SK-N-MC (cell line): ENCODE results near the gene SCNN1G.

ENCODE experiments used
- DNase-seq: peaks from one replicate; pipeline ENCODE4 v3.0.0-alpha.2; 2011; ENCODE audit warnings: low read depth, low spot score
- H3K27ac ChIP-seq: fragments of 200-600 bp; sonication (generic); 2 replicates; pipeline ENCODE4 v1.5.1; 2016; ENCODE audit warnings: mixed run types
- H3K36me3 ChIP-seq: fragments of 200-600 bp; sonication (generic); 2 replicates; pipeline ENCODE4 v1.6.1; 2017; ENCODE audit warnings: antibody characterized with exemption, low read length, mixed read lengths; ENCODE audit not compliant: insufficient read depth
- H3K4me3 ChIP-seq: fragments of 200-600 bp; sonication (generic); 2 replicates; pipeline ENCODE4 v1.5.1; 2016
- H3K9ac ChIP-seq: fragments of 200-600 bp; sonication (generic); 2 replicates; pipeline ENCODE4 v1.8.0; 2017; ENCODE audit warnings: mixed run types, mixed read lengths; ENCODE audit not compliant: insufficient read length
- H3K9me3 ChIP-seq: fragments of 200-600 bp; sonication (generic); 2 replicates; pipeline ENCODE4 v1.6.1; 2017; ENCODE audit warnings: low read depth, mild to moderate bottlenecking, antibody characterized with exemption, low read length, moderate library complexity, mixed read lengths
- EZH2 ChIP-seq: fragments of 200-600 bp; sonication (generic); IDR thresholded peaks from one replicate; pipeline ENCODE4 v1.6.1; 2017; ENCODE audit warnings: antibody characterized with exemption
- FOXP2 ChIP-seq: optimal IDR thresholded peaks from 2 replicates; pipeline ENCODE3; 2011; ENCODE audit warnings: mild to moderate bottlenecking, moderate library complexity; ENCODE audit not compliant: insufficient read depth; ENCODE audit errors: extremely low read length, control extremely low read depth
- POLR2AphosphoS5 ChIP-seq: IDR thresholded peaks from 2 replicates; pipeline ENCODE4 v1.6.1; 2012; ENCODE audit warnings: mild to moderate bottlenecking, low read depth, low read length, borderline replicate concordance

SCNN1G gene

GRCh38 chr16:23182679-23183542 lies at the start of gene SCNN1G:
Gene SCNN1G (plus strand): TSS chr16:23182745. CDS start chr16:23186272, 3,527 bp downstream.
- Histone ChIP-seq H3K27ac (no peak within 1 kb of the TSS), H3K36me3 (no peaks in the 10 kb centered on the region), H3K9me3 (no peaks in the 10 kb centered on the region), H3K4me3 (peak within 1 kb of the TSS; percentile 71), H3K9ac (no peak within 1 kb of the TSS)
- TF ChIP-seq FOXP2 (no peak), POLR2AphosphoS5 (no peak), EZH2 (no peak)
- no peak for DNase-seq

- no peak overlapping the region for H3K4me3 ChIP-seq
- no peaks in the 10 kb centered on the region for H3K36me3 ChIP-seq
- H3K9me3 ChIP-seq = no peaks in the 10 kb centered on the region; the same call in 1 of the 2 replicates
- TF ChIP-seq FOXP2 (no peak), POLR2AphosphoS5 (no peak), EZH2 (no peak)
- no peak overlapping the region for H3K27ac ChIP-seq
- no peak for DNase-seq
- no peak overlapping the region for H3K9ac ChIP-seq
Observed at GRCh38 chr16:23132775-23133463, 49.6 kb upstream of the SCNN1G start.

- Histone ChIP-seq H3K9me3 (no peaks in the 10 kb centered on the region; the same call in 1 of the 2 replicates), H3K4me3 (no peak overlapping the region), H3K27ac (no peak overlapping the region), H3K9ac (no peak overlapping the region), H3K36me3 (no peaks in the 10 kb centered on the region)
- no peak for DNase-seq
- TF ChIP-seq POLR2AphosphoS5 = no peak
- no peak for TF ChIP-seq FOXP2
- TF ChIP-seq EZH2 = no peak
Observed at GRCh38 chr16:23134274-23134673, 48.3 kb upstream of the SCNN1G start.

- Histone ChIP-seq H3K36me3 (0 out of 2 replicates have a peak, but pooled peaks cover 2% of the 10 kb centered on the region), H3K9me3 (peaks cover 2% of the 10 kb centered on the region; the same call in 1 of the 2 replicates), H3K9ac (no peak overlapping the region), H3K27ac (no peak overlapping the region), H3K4me3 (no peak overlapping the region)
- no peak for TF ChIP-seq FOXP2
- no peak for TF ChIP-seq POLR2AphosphoS5
- TF ChIP-seq EZH2 = no peak
- no peak for DNase-seq
Observed at GRCh38 chr16:23137256-23137655, 45.3 kb upstream of the SCNN1G start.

GRCh38 chr16:23137818-23138217 lies 44.7 kb upstream of the SCNN1G start:
- Histone ChIP-seq H3K36me3 (0 out of 2 replicates have a peak, but pooled peaks cover 4% of the 10 kb centered on the region), H3K9me3 (peaks cover 2% of the 10 kb centered on the region; the same call in 1 of the 2 replicates), H3K4me3 (no peak overlapping the region), H3K27ac (no peak overlapping the region), H3K9ac (no peak overlapping the region)
- TF ChIP-seq FOXP2 = no peak
- TF ChIP-seq POLR2AphosphoS5 = no peak
- no peak for TF ChIP-seq EZH2
- no peak for DNase-seq

GRCh38 chr16:23140107-23140506 lies 42.4 kb upstream of the SCNN1G start:
- H3K9me3 ChIP-seq = peaks cover 2% of the 10 kb centered on the region; the same call in 1 of the 2 replicates
- TF ChIP-seq FOXP2 (no peak), EZH2 (no peak), POLR2AphosphoS5 (no peak)
- no peak for DNase-seq
- H3K4me3 ChIP-seq = no peak overlapping the region
- no peak overlapping the region for H3K27ac ChIP-seq
- H3K9ac ChIP-seq = no peak overlapping the region
- H3K36me3 ChIP-seq = 0 out of 2 replicates have a peak, but pooled peaks cover 4% of the 10 kb centered on the region

- Histone ChIP-seq H3K36me3 (0 out of 2 replicates have a peak, but pooled peaks cover 4% of the 10 kb centered on the region), H3K9me3 (0 out of 2 replicates have a peak, but pooled peaks cover 2% of the 10 kb centered on the region), H3K27ac (no peak overlapping the region), H3K4me3 (no peak overlapping the region), H3K9ac (no peak overlapping the region)
- TF ChIP-seq POLR2AphosphoS5 (no peak), FOXP2 (no peak), EZH2 (no peak)
- DNase-seq = no peak
Observed at GRCh38 chr16:23141033-23141432, 41.5 kb upstream of the SCNN1G start.

- H3K9ac ChIP-seq = no peak overlapping the region
- no peak overlapping the region for H3K4me3 ChIP-seq
- 0 out of 2 replicates have a peak, but pooled peaks cover 2% of the 10 kb centered on the region for H3K9me3 ChIP-seq
- DNase-seq = no peak
- no peak for TF ChIP-seq FOXP2
- no peak for TF ChIP-seq POLR2AphosphoS5
- no peak for TF ChIP-seq EZH2
- H3K36me3 ChIP-seq = 0 out of 2 replicates have a peak, but pooled peaks cover 4% of the 10 kb centered on the region
- no peak overlapping the region for H3K27ac ChIP-seq
Observed at GRCh38 chr16:23141500-23141899, 41.0 kb upstream of the SCNN1G start.
